C4-2B (cell line): Measurements from ENCODE around the gene PITPNC1.

ENCODE experiments used
- ZFX ChIP-seq: fragments of 450-650 bp; IDR thresholded peaks from 2 replicates; pipeline ENCODE4 v1.6.1; 2017
- TF ChIP-seq, protein P1 (sequence below): fragments of 450-650 bp; conservative IDR thresholded peaks from 2 replicates; pipeline ENCODE4 v1.5.1; 2017; ENCODE audit warnings: mild to moderate bottlenecking

DNA sequence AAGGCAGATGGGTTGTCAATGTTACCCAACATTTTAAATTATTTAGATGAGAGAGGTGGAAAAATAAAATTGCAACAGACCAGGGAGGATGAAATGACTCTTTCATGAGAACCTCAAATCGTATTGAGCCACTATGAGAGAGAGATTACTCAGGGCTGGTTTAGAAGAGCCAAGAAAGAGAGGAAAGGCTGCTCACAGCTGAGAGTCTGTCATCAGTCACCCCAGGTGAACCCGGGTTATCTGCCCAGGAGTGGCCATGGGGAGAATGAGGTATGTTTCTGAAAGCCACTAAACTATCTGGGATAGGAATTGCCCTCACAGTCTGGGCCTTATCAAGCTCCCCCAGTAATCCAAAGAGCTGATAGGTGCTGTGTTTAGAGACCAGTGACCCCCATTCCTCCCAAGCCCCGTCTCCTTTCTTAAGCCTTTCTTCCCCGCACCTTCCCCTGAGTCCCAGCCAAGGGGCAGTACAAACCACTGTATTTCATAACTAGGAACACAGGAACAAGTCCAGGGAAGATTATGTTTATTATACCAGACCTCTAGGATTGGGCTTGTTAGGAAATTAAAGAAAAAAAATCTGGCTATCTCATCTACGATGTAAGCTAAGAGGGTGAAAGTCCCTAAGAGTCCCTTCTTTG lies 181.8 kb downstream of the PITPNC1 start:
- TF ChIP-seq, protein P1, sequence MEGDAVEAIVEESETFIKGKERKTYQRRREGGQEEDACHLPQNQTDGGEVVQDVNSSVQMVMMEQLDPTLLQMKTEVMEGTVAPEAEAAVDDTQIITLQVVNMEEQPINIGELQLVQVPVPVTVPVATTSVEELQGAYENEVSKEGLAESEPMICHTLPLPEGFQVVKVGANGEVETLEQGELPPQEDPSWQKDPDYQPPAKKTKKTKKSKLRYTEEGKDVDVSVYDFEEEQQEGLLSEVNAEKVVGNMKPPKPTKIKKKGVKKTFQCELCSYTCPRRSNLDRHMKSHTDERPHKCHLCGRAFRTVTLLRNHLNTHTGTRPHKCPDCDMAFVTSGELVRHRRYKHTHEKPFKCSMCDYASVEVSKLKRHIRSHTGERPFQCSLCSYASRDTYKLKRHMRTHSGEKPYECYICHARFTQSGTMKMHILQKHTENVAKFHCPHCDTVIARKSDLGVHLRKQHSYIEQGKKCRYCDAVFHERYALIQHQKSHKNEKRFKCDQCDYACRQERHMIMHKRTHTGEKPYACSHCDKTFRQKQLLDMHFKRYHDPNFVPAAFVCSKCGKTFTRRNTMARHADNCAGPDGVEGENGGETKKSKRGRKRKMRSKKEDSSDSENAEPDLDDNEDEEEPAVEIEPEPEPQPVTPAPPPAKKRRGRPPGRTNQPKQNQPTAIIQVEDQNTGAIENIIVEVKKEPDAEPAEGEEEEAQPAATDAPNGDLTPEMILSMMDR, result no peak
- TF ChIP-seq ZFX, result no peak
